GM12878 (cell line): ENCODE measurements around the gene CETN2. TPM values are rescaled to one million over a fixed set of nuclear protein-coding genes. Genes with fewer than 3 reads are reported as not detected.

Experiments used
- ATAC-seq: fragments of 200-7000 bp; cut with Tn5 transposase; 3 replicates; pipeline ENCODE4 v1.9.1; 2020; ENCODE audit warnings: mild to moderate bottlenecking, moderate library complexity
- BruUV-seq: library from RNA; stranded (reverse); fragments of 400-500 nt; replicated peaks from 2 replicates; lab custom pipeline; 2021; lab: Mats Ljungman, UMichigan
- CTCF ChIA-PET: fragments of 300-600 bp; sonication (Branson Sonifier 250); formaldehyde crosslinking; extraction: SDS; loops from one replicate; lab custom pipeline; 2021; ENCODE audit warnings: inconsistent platforms; lab: Yijun Ruan, JAX
- POLR2A ChIA-PET: fragments of 350-600 bp; formaldehyde crosslinking; extraction: SDS; loops from one replicate; lab custom pipeline; 2021; ENCODE audit warnings: inconsistent platforms; lab: Charles Lee
- RAD21 ChIA-PET: fragments of 300-600 bp; sonication (Branson Sonifier 250); formaldehyde crosslinking; loops from one replicate; lab custom pipeline; 2023; ENCODE audit warnings: antibody characterized with exemption; ENCODE audit not compliant: unreplicated experiment; lab: Charles Lee
- SMC1A ChIA-PET: fragments of 300-600 bp; sonication (Branson Sonifier 250); formaldehyde crosslinking; loops from one replicate; lab custom pipeline; 2023; ENCODE audit not compliant: unreplicated experiment, uncharacterized antibody; lab: Charles Lee
- DNase-seq: peaks from one replicate; pipeline ENCODE4 v3.0.0-alpha.2; 2011; ENCODE audit warnings: low read depth, low spot score
- FAIRE-seq: peaks from 3 replicates; lab custom pipeline; 2011; peaks lifted over from hg19 to GRCh38; lab: Jason Lieb, UNC
- H2AFZ ChIP-seq: 2 replicates; pipeline ENCODE4 v1.6.0; 2011; ENCODE audit warnings: low read depth, low read length, control low read depth; ENCODE audit not compliant: control insufficient read depth
- H3K27ac ChIP-seq: 2 replicates; pipeline ENCODE4 v1.5.1; 2011; ENCODE audit warnings: control low read depth; ENCODE audit not compliant: control insufficient read depth, insufficient read depth
- H3K27me3 ChIP-seq, 2 experiments: replicated peaks in 1 of 2; 2 replicates each; pipeline versions ENCODE4 v1.6.0 to v1.6.1; 2011; ENCODE audit warnings: low read length in 1 of 2; ENCODE audit not compliant: control insufficient read depth in 2 of 2, insufficient read depth in 2 of 2
- H3K36me3 ChIP-seq, 2 experiments: 2 replicates each; pipeline ENCODE4 v1.5.1; 2011; ENCODE audit warnings: low read length in 1 of 2; ENCODE audit not compliant: control insufficient read depth in 2 of 2, insufficient read depth in 2 of 2
- H3K4me1 ChIP-seq: 2 replicates; pipeline ENCODE4 v1.6.1; 2011; ENCODE audit warnings: mild to moderate bottlenecking, low read length, moderate library complexity, mixed read lengths; ENCODE audit not compliant: control insufficient read depth, insufficient read depth
- H3K4me2 ChIP-seq: 2 replicates; pipeline ENCODE4 v1.6.0; 2011; ENCODE audit warnings: control low read depth; ENCODE audit not compliant: control insufficient read depth, insufficient read depth
- H3K4me3 ChIP-seq: fragments of 200-600 bp; sonication (generic); 2 replicates; pipeline ENCODE4 v1.5.1; 2016
- H3K79me2 ChIP-seq: 2 replicates; pipeline ENCODE4 v1.6.0; 2011; ENCODE audit warnings: low read length; ENCODE audit not compliant: control insufficient read depth, insufficient read depth
- H3K9ac ChIP-seq: 2 replicates; pipeline ENCODE4 v1.8.0; 2011; ENCODE audit warnings: low read length, control low read depth, mixed read lengths; ENCODE audit not compliant: control insufficient read depth, insufficient read depth
- H3K9me3 ChIP-seq: replicated peaks from 3 replicates; pipeline ENCODE4 v1.5.1; 2011; ENCODE audit warnings: mild to moderate bottlenecking, low read length; ENCODE audit not compliant: control insufficient read depth, insufficient read depth
- H4K20me1 ChIP-seq: 2 replicates; pipeline ENCODE4 v1.6.0; 2011; ENCODE audit not compliant: control insufficient read depth, insufficient read depth
- BACH1 ChIP-seq: fragments of 450-650 bp; IDR thresholded peaks from 2 replicates; pipeline ENCODE4 v1.6.1; 2017; ENCODE audit warnings: mild to moderate bottlenecking, borderline replicate concordance
- KLF5 ChIP-seq: fragments of 450-650 bp; IDR thresholded peaks from 2 replicates; pipeline ENCODE4 v1.6.1; 2014; ENCODE audit warnings: mild to moderate bottlenecking; ENCODE audit not compliant: partially characterized antibody
- NR2F1 ChIP-seq: fragments of 450-650 bp; conservative IDR thresholded peaks from 2 replicates; pipeline ENCODE4 v1.6.1; 2017; ENCODE audit warnings: mild to moderate bottlenecking
- RELA ChIP-seq: fragments of 450-650 bp; IDR thresholded peaks from 2 replicates; pipeline ENCODE4 v1.8.0; 2014; ENCODE audit warnings: borderline replicate concordance; ENCODE audit not compliant: partially characterized antibody
- SIN3A ChIP-seq: IDR thresholded peaks from 2 replicates; pipeline ENCODE4 v1.6.1; 2012; ENCODE audit warnings: low read depth, low read length, improper control_type of control experiment
- ZSCAN29 ChIP-seq: fragments of 450-650 bp; IDR thresholded peaks from 2 replicates; pipeline ENCODE4 v1.6.1; 2017; ENCODE audit warnings: mild to moderate bottlenecking, moderate library complexity
- WGBS: methylation state at CpG from one replicate; pipeline ENCODE4 v1.1.6; 2016; ENCODE audit warnings: low lambda C conversion rate; ENCODE audit not compliant: insufficient replicate concordance, insufficient coverage; ENCODE audit errors: missing lambda C conversion rate; 5-methylcytosine and 5-hydroxymethylcytosine counted together
- in situ Hi-C: fragments of 300-500 bp; cut with MboI; formaldehyde crosslinking; loops from 9 replicates; pipeline ENCODE4 v1.14.3; 2018; ENCODE audit warnings: mixed read lengths
- intact Hi-C: fragments of 100-400 bp; cut with micrococcal nuclease; formaldehyde crosslinking; loops from one replicate; pipeline ENCODE4 v1.14.2; 2022; ENCODE audit not compliant: unreplicated experiment
- polyA plus RNA-seq, 11 experiments: library from polyadenylated mRNA; depleted of rRNA in 4 of 11; unstranded in 6 of 11; stranded (reverse) in 5 of 11; fragments of >200 nt; fragmentation: Nextera tagmentation in 4 of 11; fragmentation: Illumina TruSeq in 1 of 11; extraction: Ambion mirVana in 4 of 11; extraction: Trizol in 1 of 11; gene quantifications; 1 replicate in 1 of 11; 2 replicates in 10 of 11; pipeline versions ENCODE4 v1.2.1 to v1.2.3, GENCODE V29; 2011 to 2016; ENCODE audit warnings: inconsistent platforms in 2 of 11, missing spikeins in 2 of 11, low read depth in 1 of 11
- total RNA-seq, 4 experiments: library from RNA; depleted of rRNA in 3 of 4; stranded (reverse); fragments of >200 nt in 3 of 4; fragmentation: Illumina TruSeq in 1 of 4; extraction: Trizol in 1 of 4; gene quantifications; 2 replicates each; pipeline versions ENCODE4 v1.2.1 to v1.2.3, GENCODE V29; 2013 to 2021
- TF ChIP-seq, protein P1 (sequence below): fragments of 450-650 bp; IDR thresholded peaks from 2 replicates; pipeline ENCODE4 v1.6.1; 2016; ENCODE audit warnings: mild to moderate bottlenecking
- TF ChIP-seq, protein P2 (sequence below): fragments of 150-350 bp; IDR thresholded peaks from 2 replicates; pipeline ENCODE4 v1.6.1; 2016; ENCODE audit warnings: low read depth, low read length

CETN2 gene
- total and polyA plus RNA-seq, 10 of the 15 experiments (the other 5 are each of a cell fraction or from before 2014, with no cell fraction given), result 12.0 to 30.3 (median 20.0) TPM

DNA sequence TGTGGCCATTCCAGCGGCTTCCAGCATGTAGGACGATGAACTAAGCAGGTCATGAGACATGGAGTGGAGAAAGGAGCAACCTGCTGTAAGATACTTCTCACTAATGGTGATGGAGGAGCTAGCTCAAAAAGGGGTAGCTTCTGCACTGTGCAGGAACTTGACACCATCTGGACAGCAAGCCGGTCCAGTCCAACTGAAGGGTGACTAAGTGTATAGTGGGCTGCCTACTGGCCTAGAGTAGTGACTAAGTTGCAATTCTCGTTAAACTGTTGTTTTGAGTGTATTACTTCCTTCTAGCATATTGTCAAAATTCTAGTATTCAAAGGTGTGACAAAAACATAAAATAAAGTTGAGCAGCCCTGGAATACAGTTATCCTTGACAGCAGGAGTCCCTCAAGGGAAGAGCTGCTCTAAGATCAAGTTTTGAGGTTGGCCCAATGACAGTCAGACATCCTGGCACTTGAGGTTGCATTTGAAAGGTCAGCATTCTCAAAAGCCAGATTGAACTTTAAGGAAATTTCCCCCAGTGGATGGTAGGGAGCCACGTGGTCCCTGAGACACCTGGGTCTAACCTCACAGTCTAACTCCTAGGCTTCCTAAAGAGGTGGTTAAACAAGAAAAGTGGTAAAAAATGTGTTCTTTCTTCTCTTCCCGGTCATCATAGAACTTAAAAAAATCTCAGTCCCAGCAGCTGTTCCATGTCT, 8.0 kb downstream of the CETN2 start:
- ChIA-PET POLR2A (no interaction called here), RAD21 (interaction anchor here (3.6 kb wide), 1 partner anchor 181 kb away, joined by 20 read pairs; no protein-coding TSS in a partner anchor), SMC1A (no interaction called here)
- no TSS peak for BruUV-seq
- no peak overlapping the region for H3K4me2 ChIP-seq
- H3K9ac ChIP-seq, result no peak overlapping the region
- in situ Hi-C loops (loop anchor here (25.0 kb wide), 1 partner anchor 185 kb away; the partner anchor contains the start of gene GABRQ), intact Hi-C loops (no loop called here)
- H3K4me3 ChIP-seq, result no peak overlapping the region
- H4K20me1 ChIP-seq, result no peaks in the 10 kb centered on the region
- no peak for DNase-seq
- no peak for FAIRE-seq
- no peaks in the 10 kb centered on the region for H3K4me1 ChIP-seq
- H3K79me2 ChIP-seq, result no peaks in the 10 kb centered on the region
- no peak for ATAC-seq
- H3K36me3 ChIP-seq, result no peaks in the 10 kb centered on the region
- no peaks in the 10 kb centered on the region for H3K9me3 ChIP-seq
- TF ChIP-seq ZSCAN29 (no peak), RELA (no peak), BACH1 (no peak), KLF5 (no peak), NR2F1 (no peak), SIN3A (no peak)
- TF ChIP-seq, protein P1, sequence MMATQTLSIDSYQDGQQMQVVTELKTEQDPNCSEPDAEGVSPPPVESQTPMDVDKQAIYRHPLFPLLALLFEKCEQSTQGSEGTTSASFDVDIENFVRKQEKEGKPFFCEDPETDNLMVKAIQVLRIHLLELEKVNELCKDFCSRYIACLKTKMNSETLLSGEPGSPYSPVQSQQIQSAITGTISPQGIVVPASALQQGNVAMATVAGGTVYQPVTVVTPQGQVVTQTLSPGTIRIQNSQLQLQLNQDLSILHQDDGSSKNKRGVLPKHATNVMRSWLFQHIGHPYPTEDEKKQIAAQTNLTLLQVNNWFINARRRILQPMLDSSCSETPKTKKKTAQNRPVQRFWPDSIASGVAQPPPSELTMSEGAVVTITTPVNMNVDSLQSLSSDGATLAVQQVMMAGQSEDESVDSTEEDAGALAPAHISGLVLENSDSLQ, result no peak
- TF ChIP-seq, protein P2, sequence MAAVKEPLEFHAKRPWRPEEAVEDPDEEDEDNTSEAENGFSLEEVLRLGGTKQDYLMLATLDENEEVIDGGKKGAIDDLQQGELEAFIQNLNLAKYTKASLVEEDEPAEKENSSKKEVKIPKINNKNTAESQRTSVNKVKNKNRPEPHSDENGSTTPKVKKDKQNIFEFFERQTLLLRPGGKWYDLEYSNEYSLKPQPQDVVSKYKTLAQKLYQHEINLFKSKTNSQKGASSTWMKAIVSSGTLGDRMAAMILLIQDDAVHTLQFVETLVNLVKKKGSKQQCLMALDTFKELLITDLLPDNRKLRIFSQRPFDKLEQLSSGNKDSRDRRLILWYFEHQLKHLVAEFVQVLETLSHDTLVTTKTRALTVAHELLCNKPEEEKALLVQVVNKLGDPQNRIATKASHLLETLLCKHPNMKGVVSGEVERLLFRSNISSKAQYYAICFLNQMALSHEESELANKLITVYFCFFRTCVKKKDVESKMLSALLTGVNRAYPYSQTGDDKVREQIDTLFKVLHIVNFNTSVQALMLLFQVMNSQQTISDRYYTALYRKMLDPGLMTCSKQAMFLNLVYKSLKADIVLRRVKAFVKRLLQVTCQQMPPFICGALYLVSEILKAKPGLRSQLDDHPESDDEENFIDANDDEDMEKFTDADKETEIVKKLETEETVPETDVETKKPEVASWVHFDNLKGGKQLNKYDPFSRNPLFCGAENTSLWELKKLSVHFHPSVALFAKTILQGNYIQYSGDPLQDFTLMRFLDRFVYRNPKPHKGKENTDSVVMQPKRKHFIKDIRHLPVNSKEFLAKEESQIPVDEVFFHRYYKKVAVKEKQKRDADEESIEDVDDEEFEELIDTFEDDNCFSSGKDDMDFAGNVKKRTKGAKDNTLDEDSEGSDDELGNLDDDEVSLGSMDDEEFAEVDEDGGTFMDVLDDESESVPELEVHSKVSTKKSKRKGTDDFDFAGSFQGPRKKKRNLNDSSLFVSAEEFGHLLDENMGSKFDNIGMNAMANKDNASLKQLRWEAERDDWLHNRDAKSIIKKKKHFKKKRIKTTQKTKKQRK, result no peak
- TF ChIP-seq, all 136 proteins: peak for 0
- CTCF ChIA-PET, result interaction anchor here (1.2 to 3.3 kb wide), 5 partner anchors 9 to 1101 kb away, joined by 3 to 20 read pairs (median 4); no protein-coding TSS in a partner anchor
- WGBS, result 14% methylated on average over 6 of the region's 6 CpGs
- Histone ChIP-seq H3K27ac (no peak overlapping the region), H2AFZ (no peak overlapping the region), H3K27me3 (no peaks in the 10 kb centered on the region)
